Adrenal gland (tissue), 12 donors: ENCODE measurements around the gene LTB4R. TPM values are rescaled to one million over a fixed set of nuclear protein-coding genes. Genes with fewer than 3 reads are reported as not detected.

Experiments used
- DNase-seq, 7 donors: peaks; one replicate each; pipeline ENCODE4 v3.0.0-alpha.2; 2019 to 2020
- H3K27ac ChIP-seq, 5 donors: fragments of 200-600 bp; sonication (generic) in 4 of 5; 1 replicate in 3 of 5; 2 replicates in 2 of 5; pipeline versions ENCODE4 v1.5.1 to v1.8.0; 2016 to 2020; ENCODE audit warnings: mild to moderate bottlenecking in 1 of 5
- H3K27me3 ChIP-seq: fragments of 200-600 bp; 2 replicates; pipeline ENCODE4 v1.8.0; 2021
- H3K36me3 ChIP-seq, 2 donors: fragments of 200-600 bp; replicated peaks in 1 of 2; 1 replicate in 1 of 2; 2 replicates in 1 of 2; pipeline versions ENCODE4 v1.5.1 to v1.8.0; 2018 to 2022
- H3K4me1 ChIP-seq, 2 donors: fragments of 200-600 bp; replicated peaks in 1 of 2; 1 replicate in 1 of 2; 2 replicates in 1 of 2; pipeline versions ENCODE4 v1.5.1 to v1.8.0; 2018 to 2021
- H3K4me3 ChIP-seq, 4 donors: fragments of 200-600 bp; sonication (generic) in 3 of 4; one replicate each; pipeline ENCODE4 v1.5.1; 2016 to 2018
- H3K9me3 ChIP-seq, 3 donors: fragments of 200-600 bp; sonication (generic) in 1 of 3; replicated peaks in 1 of 3; 1 replicate in 2 of 3; 2 replicates in 1 of 3; pipeline versions ENCODE4 v1.5.1 to v1.8.0; 2016 to 2021
- POLR2A ChIP-seq, 2 donors: fragments of 450-650 bp; IDR thresholded peaks; one replicate each; pipeline ENCODE4 v1.6.1; 2017; ENCODE audit warnings: antibody characterized with exemption in 2 of 2, mild to moderate bottlenecking in 2 of 2, moderate library complexity in 1 of 2
- WGBS, 4 donors: extraction: QIAGEN DNeasy Blood & Tissue Kit in 2 of 4; methylation state at CpG; one replicate each; pipeline versions ENCODE4 v1.1.5 to v1.1.7; 2013 to 2017; 5-methylcytosine and 5-hydroxymethylcytosine counted together
- intact Hi-C, 2 donors: fragments of 100-400 bp; cut with DNase I; formaldehyde crosslinking; loops; one replicate each; pipeline versions ENCODE4 v1.14.1 to v1.15.0; 2022 to 2023
- polyA plus RNA-seq, 3 donors: library from polyadenylated mRNA; stranded (reverse); fragments of 200-250 nt in 2 of 3; fragments of 350-450 nt in 1 of 3; fragmentation: Illumina TruSeq in 1 of 3; extraction: RNeasy Lipid Tissue Mini Kit (QIAGEN cat#74804) in 1 of 3; gene quantifications; one replicate each; pipeline ENCODE4 v1.2.3, GENCODE V29; 2013 to 2014
- total RNA-seq, 9 donors: library from RNA; depleted of rRNA in 4 of 9; stranded (reverse); fragments of >200 nt in 4 of 9; fragments of 120-200 nt in 1 of 9; fragmentation: NEBNext Ultra II Directional in 1 of 9; extraction: Animal tissue kit (Norgen Biotek cat#: 25700) in 1 of 9; gene quantifications; one replicate each; pipeline versions ENCODE4 v1.1.0 to v1.2.4, GENCODE V29; 2013 to 2023
- TF ChIP-seq, protein P1 (sequence below), 6 experiments: fragments of 450-650 bp in 4 of 6; fragments of 200-600 bp in 2 of 6; sonication (generic) in 1 of 6; IDR thresholded peaks; 1 replicate in 5 of 6; 2 replicates in 1 of 6; pipeline versions ENCODE4 v1.5.1 to v1.8.0; 2016 to 2021; ENCODE audit warnings: antibody characterized with exemption in 6 of 6, mild to moderate bottlenecking in 2 of 6, moderate library complexity in 1 of 6
- donor health status: healthy with polysubstance abuse.
- donor health status: Bipolar disorder and iron deficiency.
- donor health status: DM: yes; HTN: yes; CAD: no.
- donor health status: DM: no; HTN: no; CAD: no.
- donor health status: DM: no; HTN: no; CAD: no.
- donor health status: DM: yes; HTN: yes; CAD: no.

The LTB4R gene
- total and polyA plus RNA-seq, 12 donors = 1.4 to 30.2 (median 11.6) TPM

- Histone ChIP-seq H3K4me1 (peaks cover 5 to 22% of the 10 kb centered on the region in 2 donors), H3K9me3 (no peaks in the 10 kb centered on the region), H3K27ac (peak overlapping the region in 1 of 5 donors; percentile 29), H3K27me3 (no peaks in the 10 kb centered on the region), H3K36me3 (no peaks in the 10 kb centered on the region), H3K4me3 (no peak overlapping the region)
- TF ChIP-seq, protein P1, sequence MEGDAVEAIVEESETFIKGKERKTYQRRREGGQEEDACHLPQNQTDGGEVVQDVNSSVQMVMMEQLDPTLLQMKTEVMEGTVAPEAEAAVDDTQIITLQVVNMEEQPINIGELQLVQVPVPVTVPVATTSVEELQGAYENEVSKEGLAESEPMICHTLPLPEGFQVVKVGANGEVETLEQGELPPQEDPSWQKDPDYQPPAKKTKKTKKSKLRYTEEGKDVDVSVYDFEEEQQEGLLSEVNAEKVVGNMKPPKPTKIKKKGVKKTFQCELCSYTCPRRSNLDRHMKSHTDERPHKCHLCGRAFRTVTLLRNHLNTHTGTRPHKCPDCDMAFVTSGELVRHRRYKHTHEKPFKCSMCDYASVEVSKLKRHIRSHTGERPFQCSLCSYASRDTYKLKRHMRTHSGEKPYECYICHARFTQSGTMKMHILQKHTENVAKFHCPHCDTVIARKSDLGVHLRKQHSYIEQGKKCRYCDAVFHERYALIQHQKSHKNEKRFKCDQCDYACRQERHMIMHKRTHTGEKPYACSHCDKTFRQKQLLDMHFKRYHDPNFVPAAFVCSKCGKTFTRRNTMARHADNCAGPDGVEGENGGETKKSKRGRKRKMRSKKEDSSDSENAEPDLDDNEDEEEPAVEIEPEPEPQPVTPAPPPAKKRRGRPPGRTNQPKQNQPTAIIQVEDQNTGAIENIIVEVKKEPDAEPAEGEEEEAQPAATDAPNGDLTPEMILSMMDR (IDR thresholded peaks at IDR 0.05) = no peak
- TF ChIP-seq POLR2A (IDR thresholded peaks at IDR 0.05) = no peak
- WGBS, 4 donors = 61 to 81% (median 79%) methylated on average over 3 of the region's 3 CpGs
- intact Hi-C loops = no loop called here
- DNase-seq = peak in 1 of 7 donors; percentile 72
These were observed 37.2 kb upstream of the LTB4R start for GRCh38 chr14:24274101-24274543.

DNA sequence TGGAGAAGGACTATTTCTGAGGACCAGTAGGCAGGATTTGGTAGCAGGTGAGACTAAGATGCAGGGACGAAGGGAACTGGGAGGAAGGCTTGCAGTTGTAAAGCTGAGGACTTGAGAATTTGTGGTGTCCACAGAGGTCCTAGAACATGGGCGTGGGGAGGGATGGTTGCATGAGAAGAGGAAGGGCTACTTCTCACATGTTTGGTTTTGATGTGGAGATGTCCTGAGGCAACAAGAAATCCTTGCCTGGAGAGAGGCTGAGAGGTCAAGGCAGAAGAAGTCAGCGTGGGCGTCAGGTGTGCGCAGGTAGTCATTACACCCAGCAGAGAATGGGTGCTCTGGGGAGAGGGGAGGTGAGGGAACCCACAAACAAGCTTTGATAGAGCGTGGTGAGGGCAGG is 34.2 kb upstream of the LTB4R start:
- 80 to 87% (median 85%) methylated on average over 6 of the region's 6 CpGs for WGBS, 4 donors
- peaks cover under 1 to 22% of the 10 kb centered on the region in 2 donors for H3K4me1 ChIP-seq

DNA sequence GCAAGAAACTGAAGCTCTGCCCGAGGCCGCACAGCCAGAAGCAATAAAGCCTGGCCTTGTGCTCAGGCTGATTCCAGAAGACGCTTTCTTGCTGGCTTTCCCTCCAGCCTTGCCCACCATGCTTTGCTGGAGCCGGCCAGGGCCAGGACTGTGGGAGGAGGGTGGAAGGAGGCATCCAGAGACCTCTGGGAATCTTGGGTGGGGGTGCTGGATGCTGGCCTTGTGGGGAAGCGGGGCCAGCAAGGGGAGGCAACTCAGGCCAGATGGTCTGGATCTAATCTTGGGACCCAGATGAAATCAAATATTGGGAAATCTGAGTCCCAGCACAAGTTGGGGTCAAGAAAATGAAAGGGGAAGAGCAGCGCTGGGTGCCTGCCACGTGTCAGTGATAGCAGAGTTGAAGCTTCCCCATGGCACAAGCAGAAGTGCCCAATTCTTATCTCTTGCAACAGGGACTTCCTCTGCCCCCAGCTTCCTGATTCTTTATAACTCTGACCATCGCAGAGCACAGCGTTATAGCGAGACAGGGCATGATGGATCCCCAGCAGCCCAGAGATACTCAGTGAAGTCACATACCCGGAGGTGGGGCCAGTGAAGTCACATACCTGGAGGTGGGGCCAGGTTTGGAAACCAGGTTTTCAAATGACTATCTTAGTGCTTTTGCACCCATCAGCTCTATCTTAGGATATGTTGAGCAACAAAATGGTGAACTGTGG is 33.5 kb upstream of the LTB4R start:
- Histone ChIP-seq H3K4me3 (no peak overlapping the region), H3K27ac (peak overlapping the region in 2 of 5 donors; percentile 26 to 42), H3K36me3 (no peaks in the 10 kb centered on the region), H3K9me3 (no peaks in the 10 kb centered on the region), H3K27me3 (no peaks in the 10 kb centered on the region), H3K4me1 (peaks cover 0 to 16% of the 10 kb centered on the region in 2 donors)
- WGBS, 4 donors = 60 to 81% (median 76%) methylated on average over 11 of the region's 11 CpGs
- peak in 4 of 7 donors; percentile 26 to 62 (median 44) for DNase-seq
- TF ChIP-seq, protein P1 (IDR thresholded peaks at IDR 0.05) = no peak
- no peak for TF ChIP-seq POLR2A (IDR thresholded peaks at IDR 0.05)
- intact Hi-C loops = no loop called here

More for the DNA sequence above, 34.2 kb upstream of the LTB4R start:
- TF ChIP-seq, protein P1 (IDR thresholded peaks at IDR 0.05) = no peak
- no peak for TF ChIP-seq POLR2A (IDR thresholded peaks at IDR 0.05)
- H3K4me3 ChIP-seq = no peak overlapping the region
- no peaks in the 10 kb centered on the region for H3K9me3 ChIP-seq
- intact Hi-C loops = no loop called here
- no peaks in the 10 kb centered on the region for H3K27me3 ChIP-seq
- H3K27ac ChIP-seq = peak overlapping the region in 2 of 5 donors; percentile 26 to 42
- no peaks in the 10 kb centered on the region for H3K36me3 ChIP-seq
- DNase-seq = no peak

DNA sequence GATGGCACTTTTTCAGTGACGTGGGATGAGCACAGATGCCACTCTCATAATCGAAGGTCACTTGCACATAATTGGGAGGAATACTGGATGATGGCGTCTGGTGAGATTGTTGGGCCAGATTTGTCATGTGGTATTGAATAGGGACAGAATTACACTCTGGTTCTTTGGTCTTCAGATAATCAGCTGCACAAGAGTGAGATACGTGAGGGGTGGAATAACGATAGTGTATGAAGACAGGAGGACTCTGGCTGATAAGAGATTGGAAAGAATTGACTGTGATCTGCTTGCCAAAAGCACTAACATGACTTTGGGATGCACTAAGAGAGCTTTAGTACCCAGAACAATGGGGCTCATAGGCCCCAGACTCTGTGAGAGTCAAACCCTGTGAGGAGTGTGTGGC is 32.9 kb upstream of the LTB4R start:
- intact Hi-C loops = no loop called here

More for the DNA sequence above, 32.9 kb upstream of the LTB4R start:
- no peak for DNase-seq
- H3K4me1 ChIP-seq = peaks cover 0 to 9% of the 10 kb centered on the region in 2 donors
- no peak overlapping the region for H3K4me3 ChIP-seq
- TF ChIP-seq, protein P1 (IDR thresholded peaks at IDR 0.05) = no peak
- no peak for TF ChIP-seq POLR2A (IDR thresholded peaks at IDR 0.05)
- H3K27me3 ChIP-seq = no peaks in the 10 kb centered on the region
- no peaks in the 10 kb centered on the region for H3K9me3 ChIP-seq
- no peak overlapping the region for H3K27ac ChIP-seq
- H3K36me3 ChIP-seq = no peaks in the 10 kb centered on the region
- WGBS, 4 donors = 87 to 95% (median 93%) methylated on average over 5 of the region's 5 CpGs
